ENCODE measurements around the gene GNAS.

The GNAS gene

DNA sequence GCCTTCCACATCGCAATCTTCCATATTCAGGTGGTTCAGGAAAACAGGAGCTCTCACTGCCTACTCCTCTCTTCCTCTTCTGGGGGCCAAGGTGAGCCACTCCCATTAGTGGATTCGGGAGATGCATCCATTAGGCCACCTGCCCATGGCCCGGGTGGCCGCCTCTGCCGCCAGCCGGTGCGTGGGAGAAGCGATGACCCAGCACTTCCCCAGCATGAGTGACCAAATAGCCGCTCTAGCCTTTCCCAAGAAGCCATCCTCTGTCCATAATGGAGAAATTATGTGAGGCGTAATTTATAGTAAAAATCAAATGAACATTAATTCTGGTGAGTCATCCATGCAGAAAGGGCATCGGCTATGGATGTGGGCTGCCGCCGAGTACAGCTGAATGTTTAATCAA, 41.2 kb upstream of the GNAS start:
- no peak for DNase-seq (ENCODE audit: low read depth)
- TF ChIP-seq, protein P1, sequence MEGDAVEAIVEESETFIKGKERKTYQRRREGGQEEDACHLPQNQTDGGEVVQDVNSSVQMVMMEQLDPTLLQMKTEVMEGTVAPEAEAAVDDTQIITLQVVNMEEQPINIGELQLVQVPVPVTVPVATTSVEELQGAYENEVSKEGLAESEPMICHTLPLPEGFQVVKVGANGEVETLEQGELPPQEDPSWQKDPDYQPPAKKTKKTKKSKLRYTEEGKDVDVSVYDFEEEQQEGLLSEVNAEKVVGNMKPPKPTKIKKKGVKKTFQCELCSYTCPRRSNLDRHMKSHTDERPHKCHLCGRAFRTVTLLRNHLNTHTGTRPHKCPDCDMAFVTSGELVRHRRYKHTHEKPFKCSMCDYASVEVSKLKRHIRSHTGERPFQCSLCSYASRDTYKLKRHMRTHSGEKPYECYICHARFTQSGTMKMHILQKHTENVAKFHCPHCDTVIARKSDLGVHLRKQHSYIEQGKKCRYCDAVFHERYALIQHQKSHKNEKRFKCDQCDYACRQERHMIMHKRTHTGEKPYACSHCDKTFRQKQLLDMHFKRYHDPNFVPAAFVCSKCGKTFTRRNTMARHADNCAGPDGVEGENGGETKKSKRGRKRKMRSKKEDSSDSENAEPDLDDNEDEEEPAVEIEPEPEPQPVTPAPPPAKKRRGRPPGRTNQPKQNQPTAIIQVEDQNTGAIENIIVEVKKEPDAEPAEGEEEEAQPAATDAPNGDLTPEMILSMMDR (conservative IDR thresholded peaks at IDR 0.05; ENCODE audit: low read depth, low read length), result no peak
- no peak overlapping the region for H3K4me3 ChIP-seq (ENCODE audit: low read length)

DNA sequence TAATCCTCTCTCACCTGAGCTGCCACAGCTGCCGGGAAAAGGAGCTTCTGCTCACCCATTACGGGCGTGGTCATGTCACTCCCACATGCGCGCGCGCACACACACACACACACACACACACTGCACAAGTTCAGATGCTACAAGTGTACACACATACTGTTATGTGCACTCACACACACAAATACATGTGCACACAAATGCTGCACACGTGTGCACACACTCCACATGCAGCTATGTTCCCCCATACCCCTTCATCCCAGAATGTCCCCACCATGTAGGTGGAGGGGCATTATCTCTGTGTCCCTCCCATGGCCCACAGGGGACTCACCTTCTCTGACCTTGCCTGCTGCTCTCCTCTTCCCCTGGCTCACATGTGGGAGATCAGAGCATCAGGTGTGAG, 39.1 kb upstream of the GNAS start:
- no peak overlapping the region for H3K4me3 ChIP-seq (ENCODE audit: low read length)
- no peak for DNase-seq (ENCODE audit: low read depth)
- TF ChIP-seq, protein P1 (conservative IDR thresholded peaks at IDR 0.05; ENCODE audit: low read depth, low read length), result no peak

DNA sequence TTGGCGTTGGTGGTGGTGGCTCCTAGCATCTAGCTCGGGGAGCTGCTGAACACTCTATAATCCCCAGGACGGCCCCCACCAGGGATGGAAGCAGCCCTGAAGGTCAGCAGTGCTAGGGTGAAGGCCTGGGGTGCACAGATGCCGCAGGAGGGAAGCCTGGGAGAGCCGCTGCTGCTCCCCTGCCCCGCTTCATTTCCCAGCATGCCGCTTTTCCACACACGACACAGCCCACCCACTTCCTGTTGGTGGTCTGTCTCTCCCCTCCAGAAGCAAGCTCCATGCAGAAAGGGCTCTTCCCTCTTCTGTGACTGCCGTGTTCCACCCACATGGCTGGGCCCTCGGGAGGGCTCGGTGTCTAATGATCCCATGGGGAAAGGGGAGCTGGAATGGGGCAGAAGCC, 37.1 kb upstream of the GNAS start:
- H3K4me3 ChIP-seq (ENCODE audit: low read length), result no peak overlapping the region
- TF ChIP-seq, protein P1 (conservative IDR thresholded peaks at IDR 0.05; ENCODE audit: low read depth, low read length), result no peak
- DNase-seq (ENCODE audit: low read depth), result no peak

DNA sequence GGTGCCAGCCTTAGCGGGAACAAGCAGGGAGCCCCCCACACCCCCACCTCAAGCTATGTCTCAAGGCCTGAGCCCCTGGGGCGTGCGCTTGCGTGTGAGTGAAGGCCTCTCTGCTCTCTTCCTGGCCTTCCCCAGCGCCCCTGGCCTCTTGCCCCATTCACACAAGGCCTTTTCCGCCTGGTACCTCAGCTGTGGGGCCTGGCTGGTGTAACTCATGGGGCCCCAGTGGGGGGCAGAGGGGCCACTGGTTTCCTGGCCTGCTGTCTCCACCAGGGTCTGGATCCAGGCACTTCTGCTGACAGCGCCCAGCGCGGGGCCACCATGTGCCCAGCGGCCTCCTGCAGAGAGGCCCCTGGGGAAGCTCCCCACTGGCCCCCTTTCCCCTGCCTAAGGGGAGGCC, 36.5 kb upstream of the GNAS start:
- no peak overlapping the region for H3K4me3 ChIP-seq (ENCODE audit: low read length)
- TF ChIP-seq, protein P1 (conservative IDR thresholded peaks at IDR 0.05; ENCODE audit: low read depth, low read length), result no peak
- no peak for DNase-seq (ENCODE audit: low read depth)

DNA sequence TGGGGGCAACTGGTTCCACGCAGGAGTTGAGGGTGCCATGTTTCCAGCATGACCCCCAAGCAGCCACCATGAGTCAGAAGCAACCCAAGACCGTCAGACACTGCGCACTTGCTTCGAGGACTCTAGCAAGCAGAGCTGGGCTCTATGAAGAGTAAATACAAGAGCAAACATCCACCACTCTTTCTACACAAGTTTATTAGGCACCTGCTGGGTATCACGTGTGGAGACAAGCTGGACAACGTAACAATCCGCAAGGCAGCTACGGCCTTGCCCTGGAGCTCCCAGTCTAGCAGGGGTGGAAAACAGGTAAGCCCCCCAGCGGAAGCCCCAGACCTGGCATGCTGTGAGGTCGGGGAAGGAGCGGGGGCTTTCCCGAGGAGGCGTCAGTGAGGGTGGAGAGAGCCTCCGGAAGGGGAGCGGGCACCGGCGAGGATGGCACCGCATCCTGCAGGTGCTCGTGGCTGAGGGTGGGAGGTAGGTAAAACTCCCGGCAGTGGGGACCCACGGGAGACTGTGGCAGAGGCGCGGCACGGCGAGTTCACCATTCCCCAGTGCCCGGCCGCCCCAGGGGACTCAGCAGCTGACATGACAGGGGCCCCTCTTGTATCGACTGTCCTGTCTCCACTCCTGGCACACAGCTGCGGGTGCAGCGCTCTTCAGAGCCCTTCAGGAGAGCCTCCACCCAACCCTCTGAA, 35.4 kb upstream of the GNAS start:
- DNase-seq (ENCODE audit: low read depth), result no peak
- no peak overlapping the region for H3K4me3 ChIP-seq (ENCODE audit: low read length)
- TF ChIP-seq, protein P1 (conservative IDR thresholded peaks at IDR 0.05; ENCODE audit: low read depth, low read length), result no peak

DNA sequence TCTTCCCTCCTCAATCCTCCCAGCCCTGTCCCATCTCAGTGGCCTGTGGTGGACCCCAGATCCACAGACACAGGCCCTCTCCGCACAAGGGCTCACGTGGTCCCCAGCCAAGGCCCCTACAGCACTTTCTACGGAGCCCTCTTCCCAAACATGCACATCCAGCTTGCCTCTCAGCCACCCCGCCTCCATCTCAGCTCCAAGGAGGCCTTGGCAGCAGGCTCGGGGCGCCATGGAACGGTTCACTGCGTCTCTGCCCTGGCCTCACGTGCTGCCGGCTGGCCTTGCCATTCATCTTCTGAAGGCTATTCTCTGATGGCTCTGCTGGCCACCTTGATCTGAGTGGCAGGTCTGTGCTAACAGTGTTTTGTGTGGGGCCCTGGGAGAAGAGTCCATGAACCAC, 34.8 kb upstream of the GNAS start:
- TF ChIP-seq, protein P1 (conservative IDR thresholded peaks at IDR 0.05; ENCODE audit: low read depth, low read length), result no peak
- no peak overlapping the region for H3K4me3 ChIP-seq (ENCODE audit: low read length)
- DNase-seq (ENCODE audit: low read depth), result no peak

DNA sequence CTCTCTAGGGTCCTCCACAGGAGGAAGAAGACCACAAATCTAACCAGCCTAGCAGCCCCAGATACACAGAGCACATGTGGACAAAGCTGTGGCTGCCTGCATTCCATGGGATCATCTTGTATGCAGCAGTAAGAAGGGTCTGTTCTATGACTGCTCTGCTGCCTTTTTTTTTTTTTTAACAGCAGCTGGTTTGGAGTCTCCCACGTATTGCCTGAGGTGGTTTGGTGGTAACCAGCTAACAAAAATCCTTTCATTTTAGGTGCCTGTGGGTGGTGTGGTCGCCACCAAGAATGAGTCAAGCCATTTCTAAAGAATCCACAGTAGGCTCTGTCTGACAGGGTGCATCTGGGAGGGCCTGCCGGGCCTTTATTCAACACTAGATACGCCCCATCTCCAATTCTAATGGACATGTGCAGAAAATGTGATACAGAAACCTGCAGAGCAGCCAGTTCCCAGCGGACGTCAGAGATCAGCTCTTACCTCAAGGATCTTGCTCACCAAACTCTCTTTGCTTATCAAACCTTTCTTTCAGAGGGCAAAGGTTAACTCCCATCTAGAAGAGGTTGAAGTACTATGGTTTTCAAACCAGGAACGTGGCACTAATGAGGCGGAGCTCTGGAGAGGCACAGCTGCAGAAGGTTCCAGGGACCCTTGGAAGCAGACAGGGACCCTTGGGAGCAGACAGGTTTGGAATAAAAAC, 33.8 kb upstream of the GNAS start:
- DNase-seq (ENCODE audit: low read depth), result no peak
- TF ChIP-seq, protein P1 (conservative IDR thresholded peaks at IDR 0.05; ENCODE audit: low read depth, low read length), result no peak
- no peak overlapping the region for H3K4me3 ChIP-seq (ENCODE audit: low read length)

Data from retinal pigment epithelial cell (primary cell).